Activated CD8-positive, alpha-beta memory T cell treated with anti-CD3 and anti-CD28 coated beads for 48 hours (primary cell): ENCODE measurements around the gene CAB39L.
"Not testable (repeated sequence)": the region's sequence is repeated elsewhere in the genome, so short reads cannot be mapped to it uniquely, and the experiment has no call there.

Experiments used
- DNase-seq, 3 experiments: peaks; one replicate each; pipeline ENCODE4 v3.0.0-alpha.2; 2020; ENCODE audit warnings: low read depth in 2 of 3, low spot score in 2 of 3

CAB39L gene

DNA sequence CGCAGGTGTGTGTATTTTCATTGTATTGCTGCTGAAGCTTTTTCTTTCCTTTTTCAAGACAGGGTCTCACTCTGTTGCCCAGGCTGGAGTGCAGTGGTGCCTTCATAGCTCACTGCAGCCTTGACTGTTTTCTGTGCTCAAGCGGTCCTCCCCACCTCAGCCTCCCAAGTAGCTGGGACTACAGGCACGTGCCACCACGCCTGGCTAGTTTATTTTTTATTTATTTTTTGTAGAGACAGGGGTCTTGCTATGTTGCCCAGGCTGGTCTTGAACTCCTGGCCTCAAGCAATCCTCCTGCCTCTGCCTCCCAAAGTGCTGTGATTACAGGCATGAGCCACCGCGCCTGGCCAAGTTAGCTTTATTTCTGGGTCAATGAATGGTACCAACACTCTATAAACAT, 149.1 kb downstream of the CAB39L start:
- not testable (repeated sequence) for DNase-seq

DNA sequence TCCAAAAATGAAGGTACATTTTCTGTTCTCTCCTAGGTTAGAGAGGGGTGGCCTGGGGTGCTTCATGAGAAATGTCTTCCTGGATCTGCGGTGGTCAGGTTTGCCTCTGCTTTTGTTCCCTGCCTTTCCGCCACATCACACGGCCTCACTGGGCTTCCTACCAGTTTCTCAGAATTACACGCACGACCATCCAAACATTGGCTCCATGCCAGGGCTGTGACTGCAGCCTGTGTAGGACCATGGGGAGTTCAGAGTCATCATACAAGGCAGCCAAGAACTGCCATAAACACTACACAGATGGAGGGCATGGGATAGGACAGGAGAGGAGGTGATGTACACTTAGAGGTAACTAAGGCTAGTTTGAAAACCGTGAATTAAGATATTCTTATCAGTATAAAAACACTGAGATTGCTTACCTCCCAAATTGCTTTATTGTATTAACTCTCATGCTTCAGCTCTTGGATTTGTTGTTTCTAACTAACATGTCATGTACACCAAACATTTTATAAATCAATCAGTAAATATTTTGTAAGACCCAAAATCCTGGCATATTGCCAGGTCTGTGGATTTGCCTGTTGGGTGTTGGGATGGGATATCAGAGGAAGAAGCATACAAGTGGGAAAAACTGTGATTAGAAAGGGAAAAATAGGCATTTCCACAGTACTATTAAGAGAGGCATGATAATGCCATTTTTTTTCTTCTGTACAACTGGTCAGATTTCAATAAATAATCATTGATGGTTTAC, 150.9 kb downstream of the CAB39L start:
- DNase-seq, result no peak

DNA sequence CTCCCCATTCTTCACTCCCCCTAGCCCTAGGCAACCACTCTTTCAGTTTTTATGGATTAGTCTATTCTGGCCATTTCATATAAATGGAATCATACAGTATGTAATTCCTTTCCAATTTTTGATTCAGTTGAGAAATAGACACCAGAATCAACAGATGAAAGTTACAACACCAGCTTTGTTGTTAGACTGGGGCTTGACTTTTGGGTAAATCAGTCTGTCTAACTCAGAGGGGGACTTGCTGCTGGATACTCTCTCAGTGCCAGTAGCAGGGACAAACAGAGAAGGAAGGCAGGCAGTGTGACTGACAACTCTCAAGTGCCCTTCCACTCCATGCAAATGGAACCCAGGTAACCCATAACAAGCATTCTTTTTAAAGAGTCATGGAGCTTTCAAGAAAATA, 155.4 kb downstream of the CAB39L start:
- DNase-seq, result no peak

DNA sequence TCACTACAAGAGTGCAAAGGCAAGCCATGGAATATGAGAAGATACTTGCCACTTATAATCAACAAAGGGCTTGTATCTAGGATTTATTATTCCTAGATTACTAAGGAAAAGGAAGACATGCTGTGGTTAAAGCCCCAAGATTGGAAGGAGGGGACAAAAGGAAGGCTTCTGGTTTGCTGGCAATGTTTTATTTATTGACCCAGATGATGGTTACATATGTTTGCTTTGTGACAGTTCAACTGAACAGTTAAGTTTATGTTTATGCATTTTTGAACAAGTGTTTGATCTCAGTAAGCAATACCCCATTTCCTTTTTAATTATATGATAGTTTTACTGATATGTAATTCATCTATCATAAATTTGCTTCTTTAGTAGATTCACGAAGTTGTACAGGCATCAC, 155.9 kb downstream of the CAB39L start:
- no peak for DNase-seq

DNA sequence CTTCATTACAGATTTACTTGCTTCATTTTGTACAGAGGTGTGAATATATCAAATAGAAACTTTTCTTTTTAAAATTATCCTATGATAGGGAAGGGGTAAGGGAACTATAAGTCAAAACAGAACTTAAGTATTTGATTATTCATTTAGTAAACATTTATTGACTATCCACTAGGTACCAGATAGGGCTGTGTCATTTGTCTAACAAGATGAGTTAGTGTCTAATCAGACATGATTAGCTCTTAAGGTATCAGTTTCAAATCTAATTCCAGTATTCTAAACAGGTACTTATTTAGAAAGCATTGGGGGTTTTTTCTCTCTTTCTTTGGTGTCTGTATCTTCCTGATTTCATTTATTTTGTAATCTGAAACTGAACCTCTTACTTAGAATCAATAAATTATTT, 164.0 kb downstream of the CAB39L start:
- DNase-seq, result no peak

DNA sequence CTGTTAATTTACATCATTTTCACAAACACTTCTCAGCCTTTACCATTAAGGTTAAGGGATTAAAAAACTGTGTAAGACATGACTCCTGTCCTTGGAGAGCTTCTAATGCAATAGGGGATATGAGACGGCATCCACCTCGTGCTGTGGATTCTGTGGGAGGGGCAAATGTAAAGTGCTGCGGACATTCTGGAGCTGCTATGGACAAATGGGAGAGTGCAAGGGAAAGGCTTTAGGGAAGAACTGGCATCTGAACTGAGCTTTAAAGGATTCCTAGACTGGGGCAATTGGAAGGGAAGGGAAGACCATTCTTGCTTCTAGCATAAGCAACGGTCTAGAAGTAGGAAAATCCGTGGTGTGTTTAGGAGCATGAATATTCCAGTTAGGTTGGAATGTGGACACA, 164.8 kb downstream of the CAB39L start:
- no peak for DNase-seq

DNA sequence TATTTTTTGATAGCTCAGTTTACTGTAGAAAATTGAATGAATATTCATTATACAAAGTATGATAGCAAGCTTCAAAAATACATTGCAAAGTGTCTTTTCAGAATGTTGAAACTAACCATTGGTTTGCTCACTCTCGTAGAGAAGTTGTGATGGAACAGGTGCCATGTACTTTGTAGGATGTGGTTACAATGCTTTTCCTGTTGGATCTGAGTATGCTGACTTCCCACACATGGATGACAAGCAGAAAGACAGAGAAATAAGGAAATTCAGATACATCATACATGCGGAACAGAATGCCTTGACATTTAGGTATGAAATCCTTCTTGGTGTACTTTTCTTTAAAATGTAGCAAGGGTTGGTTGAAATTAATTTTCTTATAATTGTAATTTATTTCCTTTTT, 165.7 kb downstream of the CAB39L start:
- no peak for DNase-seq

DNA sequence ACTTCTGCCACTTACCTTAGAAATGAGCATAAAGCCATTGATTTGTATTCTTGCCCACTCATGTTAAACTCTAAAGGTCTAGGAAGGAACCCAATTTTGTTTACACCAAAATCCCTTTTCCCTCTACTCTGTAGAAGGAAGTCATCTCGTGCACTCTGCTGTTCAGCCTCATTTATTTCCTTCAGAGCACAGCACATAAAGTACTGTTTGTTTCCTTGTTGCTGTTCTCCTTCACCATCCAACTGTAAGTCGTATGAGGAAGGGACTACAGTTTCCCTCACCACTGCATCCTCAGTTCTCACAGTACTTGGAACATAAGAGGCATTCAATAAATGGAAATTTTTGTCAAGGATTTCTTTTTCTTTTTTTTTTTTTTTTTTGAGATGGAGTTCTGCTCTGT, 171.6 kb downstream of the CAB39L start:
- no peak for DNase-seq

DNA sequence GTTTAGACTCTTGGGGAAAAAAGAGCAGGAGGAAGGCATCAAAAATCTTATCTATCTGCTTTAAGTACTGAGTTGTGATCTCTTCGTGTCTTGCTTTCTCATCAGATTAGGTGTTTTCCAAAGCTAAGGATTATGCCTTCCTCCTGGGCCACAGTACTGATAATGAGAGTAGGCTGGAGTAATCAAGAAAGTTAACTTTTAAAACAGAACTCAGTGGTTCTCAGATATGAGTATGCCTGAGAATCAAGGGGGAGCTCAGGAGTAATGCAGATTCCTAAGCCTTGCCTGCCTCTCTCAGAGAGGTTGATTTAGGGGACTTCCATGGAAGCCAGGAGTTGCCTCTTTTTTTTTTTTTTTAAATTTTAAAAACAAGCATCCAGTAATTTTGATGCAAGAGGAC, 172.6 kb downstream of the CAB39L start:
- DNase-seq, result no peak

DNA sequence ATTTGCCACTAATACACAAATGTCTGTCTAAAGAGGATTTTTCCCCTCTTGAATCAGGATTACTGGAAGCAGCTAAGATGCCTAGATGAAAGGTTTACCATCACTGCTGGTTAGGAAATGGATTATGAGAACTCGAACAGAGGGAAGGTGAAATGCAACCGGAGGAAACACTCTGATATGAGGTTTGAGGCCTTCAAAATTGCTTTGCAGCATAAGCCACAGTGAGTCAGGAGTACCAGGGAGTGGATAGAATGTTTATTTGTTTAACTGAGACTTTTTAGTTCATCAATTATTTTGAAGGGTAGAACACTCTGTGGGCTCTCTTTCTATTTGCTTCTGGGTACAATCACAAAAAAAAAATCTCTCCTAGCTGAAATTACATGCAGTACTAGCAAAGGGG, 178.0 kb downstream of the CAB39L start:
- DNase-seq, result no peak

DNA sequence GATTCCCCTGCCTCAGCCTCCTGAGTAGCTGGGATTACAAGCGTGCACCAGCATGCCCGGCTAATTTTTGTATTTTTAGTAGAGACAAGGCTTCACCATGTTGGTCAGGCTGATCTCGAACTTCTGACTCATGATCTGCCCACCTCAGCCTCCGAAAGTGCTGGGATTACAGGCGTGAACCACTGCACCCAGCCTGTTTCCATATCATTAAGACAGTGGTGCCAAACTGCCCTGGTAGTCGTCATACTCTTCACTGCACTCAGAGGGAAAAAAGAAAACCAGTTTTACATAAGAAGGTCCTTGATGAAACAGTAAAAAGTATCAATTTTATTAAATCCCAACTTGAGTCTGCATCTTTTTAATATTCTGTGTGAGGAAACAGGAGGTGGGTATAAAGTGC, 181.2 kb downstream of the CAB39L start:
- no peak for DNase-seq

DNA sequence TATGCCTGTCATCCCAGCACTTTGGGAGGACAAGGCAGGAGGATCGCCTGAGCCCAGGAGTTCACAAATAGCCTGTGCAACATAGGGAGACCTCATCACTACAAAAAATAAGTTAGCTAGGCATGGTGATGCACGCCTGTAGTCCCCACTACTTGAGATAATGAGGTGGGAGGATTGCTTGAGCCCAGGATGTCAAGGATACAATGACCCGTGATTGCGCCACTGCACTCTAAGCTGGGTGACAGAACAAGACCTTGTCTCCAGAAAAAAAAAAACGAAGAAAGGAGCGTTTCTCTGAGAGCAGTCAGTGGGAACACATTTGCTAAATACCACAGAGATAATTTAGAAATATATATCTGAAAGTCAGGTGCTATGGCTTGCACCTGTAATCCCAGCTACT, 184.3 kb downstream of the CAB39L start:
- DNase-seq, result no peak
